GM21619 (cell line): ENCODE measurements around the gene TMEM245.
"Not testable (repeated sequence)": the region's sequence is repeated elsewhere in the genome, so short reads cannot be mapped to it uniquely, and the experiment has no call there.

Experiments used
- ATAC-seq: cut with Tn5 transposase; IDR thresholded peaks from one replicate; pipeline ENCODE4 v1.9.1; 2021; ENCODE audit not compliant: unreplicated experiment

TMEM245 gene

DNA sequence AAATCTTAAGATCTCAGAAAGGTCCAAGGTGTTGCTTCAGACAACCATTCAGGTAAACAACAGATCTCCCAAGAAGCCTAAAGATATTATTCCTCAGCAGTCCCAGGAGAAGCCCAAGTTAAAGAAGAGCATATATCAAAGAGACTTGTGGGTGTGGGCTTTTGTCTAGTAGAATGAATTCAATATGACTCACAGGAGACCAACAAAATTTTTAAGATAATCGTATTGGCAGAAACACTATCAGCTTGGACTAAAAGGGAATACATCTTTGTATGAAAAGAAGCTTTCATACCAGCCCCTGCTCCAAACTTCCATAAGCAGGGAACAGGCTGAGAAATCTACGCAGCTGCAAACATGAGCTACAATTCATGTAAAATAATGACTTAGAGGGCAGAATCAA lies 116.6 kb downstream of the TMEM245 start:
- no peak for ATAC-seq

GRCh38 chr9:109002141-109002540 lies 117.6 kb downstream of the TMEM245 start:
- no peak for ATAC-seq

DNA sequence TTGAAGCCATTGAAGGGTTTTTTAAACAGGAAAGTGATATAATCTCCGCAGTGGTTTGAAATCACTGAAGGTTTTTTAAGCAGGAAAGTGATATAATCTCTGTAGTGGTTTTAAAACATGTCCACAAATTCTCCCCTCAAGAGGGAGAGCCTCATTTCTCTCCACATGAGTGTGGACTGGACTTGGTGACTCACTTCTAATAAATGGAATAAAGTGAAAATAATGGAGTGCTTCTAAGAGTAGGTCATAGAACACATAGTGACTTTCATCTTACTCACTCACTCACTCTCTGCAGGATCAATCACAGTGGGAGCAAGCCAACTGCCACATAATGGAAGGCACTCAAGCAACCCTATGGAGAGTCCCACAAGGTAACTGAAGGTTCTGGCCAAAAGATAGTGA lies 118.5 kb downstream of the TMEM245 start:
- no peak for ATAC-seq

DNA sequence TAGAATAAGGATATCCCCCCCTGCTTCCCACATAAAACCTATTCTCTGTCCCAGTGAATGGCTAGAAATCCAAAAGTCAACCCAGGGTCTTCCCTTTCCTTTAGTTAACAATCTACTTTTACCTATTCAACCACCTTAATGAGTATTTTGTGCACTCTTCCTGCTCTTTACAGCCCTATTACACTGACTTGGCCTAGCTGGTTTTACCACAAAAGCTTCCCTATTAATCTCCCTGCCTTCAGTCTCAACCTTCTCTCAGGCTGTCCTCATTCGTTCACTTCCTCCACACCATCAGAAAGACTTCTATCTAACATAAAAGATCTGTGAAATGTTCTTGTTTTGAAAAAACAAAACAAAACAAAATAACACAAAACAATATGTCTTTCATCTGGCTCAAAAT lies 122.6 kb downstream of the TMEM245 start:
- no peak for ATAC-seq

DNA sequence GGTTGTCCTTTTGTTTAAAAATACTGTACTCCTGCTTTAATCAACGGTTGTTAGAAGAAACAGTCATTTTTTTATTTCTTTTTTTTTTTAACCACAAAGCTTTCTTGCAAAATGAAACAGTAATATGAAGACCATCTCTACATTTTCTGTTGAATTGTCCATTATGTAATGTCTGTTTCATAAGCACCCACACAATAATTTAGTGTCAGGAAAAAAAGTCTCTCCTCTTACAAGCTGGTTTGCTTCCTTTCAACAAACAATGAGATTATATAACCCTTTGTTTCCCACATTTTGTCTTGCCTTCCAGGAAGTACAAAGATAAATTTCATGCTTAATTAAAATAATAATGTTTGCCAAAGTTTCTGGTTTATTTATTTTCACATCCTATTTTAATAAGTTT lies 123.1 kb downstream of the TMEM245 start:
- ATAC-seq, result no peak

DNA sequence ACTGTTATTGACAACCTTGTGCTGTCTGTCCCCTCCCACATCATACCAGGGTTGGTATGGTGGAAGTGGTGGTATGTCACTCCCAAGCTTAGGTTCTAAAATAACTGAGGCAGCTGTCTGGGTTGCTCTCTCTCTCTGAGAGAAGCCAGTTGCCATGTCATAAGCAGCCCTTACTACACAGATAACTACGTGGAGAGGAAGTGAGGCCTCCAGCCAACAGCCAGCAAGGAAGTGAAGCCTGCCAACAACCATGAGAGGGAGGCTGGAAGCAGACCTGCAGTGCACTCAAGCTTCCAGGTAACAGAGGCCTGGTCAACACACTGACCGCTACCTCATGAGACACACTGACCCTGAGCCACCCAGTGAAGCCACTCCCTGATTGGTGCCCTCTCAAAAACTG lies 125.1 kb downstream of the TMEM245 start:
- peak; percentile 89 for ATAC-seq

DNA sequence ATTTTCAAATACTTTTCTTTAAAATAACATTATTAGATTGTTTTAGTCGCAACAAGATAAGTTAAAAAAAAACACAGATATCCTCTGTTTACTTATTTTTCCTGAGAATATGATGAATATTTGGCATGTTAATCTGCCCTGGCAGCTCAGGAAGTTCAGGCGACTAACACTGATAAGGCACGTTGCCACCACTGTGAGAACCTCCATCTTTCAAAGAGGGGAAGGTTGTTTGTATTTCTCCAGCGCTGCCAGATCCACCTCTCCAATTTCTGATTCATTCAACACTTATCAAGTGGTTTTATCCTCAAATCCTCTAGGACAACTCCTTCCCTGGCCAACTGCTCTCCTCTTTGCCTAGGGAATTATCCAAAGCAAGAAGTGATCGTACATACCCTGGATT lies 128.3 kb downstream of the TMEM245 start:
- ATAC-seq, result no peak

- no peak for ATAC-seq
Observed at GRCh38 chr9:108983885-108984284, 135.9 kb downstream of the TMEM245 start.

DNA sequence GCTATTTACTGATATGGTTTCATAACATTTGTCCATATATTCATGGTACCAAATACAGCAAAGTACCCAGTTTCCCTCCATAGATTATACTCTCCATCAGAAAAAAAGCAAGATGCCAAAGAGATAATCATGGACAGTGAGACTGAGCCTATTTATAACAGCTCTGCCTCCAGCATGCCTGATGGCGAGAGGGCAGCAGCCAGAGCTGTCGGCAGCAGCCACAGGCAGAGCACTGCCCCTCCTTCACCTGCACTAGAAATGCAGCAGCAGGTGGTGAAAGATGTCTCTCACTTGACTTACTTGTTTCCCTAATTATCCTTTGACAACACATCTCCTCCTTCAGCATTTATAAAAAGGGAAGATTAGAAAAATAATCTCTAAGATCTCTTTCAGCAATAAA lies 138.9 kb downstream of the TMEM245 start:
- ATAC-seq, result no peak

DNA sequence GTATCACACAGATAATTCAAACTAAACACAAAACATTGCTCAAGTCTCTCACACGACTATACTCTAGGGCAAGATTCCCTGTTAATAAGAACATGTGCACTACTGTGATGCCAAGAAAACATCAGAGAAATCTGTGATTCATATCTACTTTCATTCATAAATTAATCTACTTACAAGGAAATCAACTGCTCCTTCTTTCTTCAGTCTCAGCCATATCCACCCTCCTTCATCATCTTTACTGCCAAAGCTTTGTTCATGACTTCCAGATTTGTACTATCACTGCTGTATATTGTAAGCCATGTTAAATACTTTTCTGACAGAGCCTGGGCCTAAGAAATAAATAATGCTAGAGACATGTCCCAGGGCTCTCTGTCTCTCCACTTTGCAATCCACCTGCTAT lies 141.5 kb downstream of the TMEM245 start:
- no peak for ATAC-seq

DNA sequence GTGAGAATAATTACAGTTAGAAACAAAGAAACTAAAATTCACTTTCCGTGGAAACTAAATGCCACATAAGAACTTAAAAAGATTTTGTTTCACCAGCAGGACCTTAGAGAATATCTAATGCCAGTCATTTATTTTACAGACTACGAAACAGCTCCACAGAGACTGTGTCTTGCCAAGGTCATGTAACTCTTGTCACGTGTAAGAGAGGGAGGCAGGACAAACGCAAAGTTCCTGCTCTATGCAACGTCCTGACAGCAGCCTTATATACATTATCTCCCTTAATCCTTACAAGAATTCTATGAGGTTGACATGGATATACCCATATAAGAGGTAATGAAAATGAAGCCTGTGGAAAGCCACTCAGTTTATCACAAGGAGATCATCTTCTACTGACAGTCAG lies 145.9 kb downstream of the TMEM245 start:
- no peak for ATAC-seq

DNA sequence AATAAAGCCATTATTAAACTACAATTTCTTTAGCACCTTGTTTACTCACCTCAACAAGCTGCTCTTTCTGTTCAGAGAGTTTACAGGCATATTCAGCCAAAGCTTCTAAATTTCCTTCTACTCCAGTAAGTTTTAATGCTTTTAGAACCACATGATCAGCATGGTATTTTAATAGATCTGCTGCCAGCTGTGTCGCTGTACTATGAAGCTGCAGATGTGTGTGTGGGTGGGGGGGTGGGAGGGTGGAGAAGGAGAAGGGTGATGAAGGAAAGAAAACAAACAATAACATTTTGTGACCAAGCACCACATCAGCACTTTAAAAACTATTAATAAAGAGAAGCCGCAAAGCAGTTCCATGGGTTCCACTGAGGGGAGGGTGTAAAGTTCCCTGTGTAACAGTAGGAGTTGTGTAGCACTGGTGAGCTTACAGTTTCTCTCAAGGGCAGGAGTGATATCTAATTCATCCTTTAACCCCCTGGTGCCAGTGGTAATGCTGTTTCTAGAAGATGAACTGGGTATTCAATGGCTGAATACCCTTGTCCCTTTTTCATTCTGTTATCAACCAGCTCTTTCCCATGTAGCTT lies 147.0 kb downstream of the TMEM245 start:
- ATAC-seq, result no peak

GRCh38 chr9:108972186-108972585 lies 147.6 kb downstream of the TMEM245 start:
- ATAC-seq, result no peak

DNA sequence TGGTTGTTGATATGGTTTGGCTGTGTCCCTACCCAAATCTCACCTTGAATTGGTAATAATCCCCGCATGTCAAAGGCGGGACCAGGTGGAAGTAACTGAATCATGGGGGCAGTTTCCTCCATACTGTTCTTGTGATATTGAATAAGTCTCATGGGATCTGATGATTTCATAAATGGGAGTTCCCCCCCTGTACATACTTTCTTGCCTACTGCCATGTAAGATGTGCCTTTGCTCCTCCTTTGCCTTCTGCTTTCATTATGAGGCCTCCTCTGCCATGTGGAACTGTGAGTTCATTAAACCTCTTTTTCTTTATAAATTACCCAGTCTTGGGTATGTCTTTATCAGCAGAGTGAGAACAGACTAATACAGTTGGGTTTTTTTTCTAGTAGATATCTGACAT lies 148.4 kb downstream of the TMEM245 start:
- ATAC-seq, result not testable (repeated sequence)

DNA sequence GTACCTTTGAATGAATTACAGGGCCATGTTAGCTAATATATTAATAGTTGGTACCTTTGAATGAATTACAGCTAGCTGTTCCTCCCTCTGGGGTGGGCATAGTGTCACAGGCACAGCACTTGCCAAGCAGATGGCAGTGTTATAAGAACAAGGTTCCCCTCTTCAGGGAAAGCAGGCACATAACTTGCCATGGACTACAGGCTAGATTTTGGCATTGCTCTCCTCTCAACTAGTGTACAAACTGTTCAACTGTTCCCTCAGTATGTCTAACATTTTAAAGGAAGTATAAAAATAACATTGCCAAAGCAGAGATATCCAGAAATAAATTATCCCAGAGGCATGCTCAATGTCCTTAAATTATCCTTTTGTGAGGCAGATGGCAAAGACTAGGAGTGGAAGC lies 151.8 kb downstream of the TMEM245 start:
- no peak for ATAC-seq
